Mucosa of descending colon (tissue), 3 donors: ENCODE data around the gene ENTREP3. TPM values are rescaled to one million over a fixed set of nuclear protein-coding genes. Genes with fewer than 3 reads are reported as not detected.
A peak's percentile ranks its signal among the peaks of the same experiment; 100 is the strongest.

Source experiments
- ATAC-seq: fragments of 200-7000 bp; cut with Tn5 transposase; one replicate; pipeline ENCODE4 v1.9.1; 2020; ENCODE audit warnings: mild to moderate bottlenecking, moderate library complexity
- DNase-seq, 3 donors: peaks; one replicate each; pipeline ENCODE4 v3.0.0-alpha.2; 2020
- H3K36me3 ChIP-seq: fragments of 200-600 bp; one replicate; pipeline ENCODE4 v1.8.0; 2021; ENCODE audit warnings: low read depth, mild to moderate bottlenecking
- H3K4me1 ChIP-seq: fragments of 200-600 bp; one replicate; pipeline ENCODE4 v1.8.0; 2021; ENCODE audit warnings: low read depth, mild to moderate bottlenecking
- H3K4me3 ChIP-seq: fragments of 200-600 bp; one replicate; pipeline ENCODE4 v1.8.0; 2021; ENCODE audit warnings: mild to moderate bottlenecking
- H3K9me3 ChIP-seq: fragments of 200-600 bp; one replicate; pipeline ENCODE4 v1.8.0; 2021; ENCODE audit warnings: mild to moderate bottlenecking
- intact Hi-C, 2 donors: fragments of 100-400 bp; cut with DNase I in 1 of 2; cut with micrococcal nuclease in 1 of 2; formaldehyde crosslinking; loops; one replicate each; pipeline versions ENCODE4 v1.11.0 to v1.11.1; 2022; cut with DNase I, micrococcal nuclease
- total RNA-seq, 3 donors: library from RNA; stranded (reverse); fragmentation: NEBNext Ultra II Directional in 2 of 3; extraction: Animal tissue kit (Norgen Biotek cat#: 25700) in 2 of 3; gene quantifications; one replicate each; pipeline versions ENCODE4 v1.2.1 to v1.2.4, GENCODE V29; 2021 to 2023
- TF ChIP-seq, protein P1 (sequence below): fragments of 200-600 bp; IDR thresholded peaks from one replicate; pipeline ENCODE4 v1.8.0; 2022; ENCODE audit warnings: antibody characterized with exemption, mild to moderate bottlenecking
- donor health status: DM: no; HTN: no; CAD: no; lungs with moderate emphysema.
- donor health status: DM: no; HTN: no; CAD: no.
- donor health status: DM: no; HTN: yes; CAD: no.

Gene ENTREP3
- total RNA-seq, 3 donors from 2014 or later = 16.9 to 42.6 (median 20.4) TPM

- peak; percentile 97 for ATAC-seq
- DNase-seq = peak; percentile 91 to 97 (median 94)
- peaks cover 5% of the 10 kb centered on the region for H3K36me3 ChIP-seq
- intact Hi-C loops = no loop called here
- H3K4me3 ChIP-seq = peak within 1 kb of the TSS; percentile 62
- TF ChIP-seq, protein P1, sequence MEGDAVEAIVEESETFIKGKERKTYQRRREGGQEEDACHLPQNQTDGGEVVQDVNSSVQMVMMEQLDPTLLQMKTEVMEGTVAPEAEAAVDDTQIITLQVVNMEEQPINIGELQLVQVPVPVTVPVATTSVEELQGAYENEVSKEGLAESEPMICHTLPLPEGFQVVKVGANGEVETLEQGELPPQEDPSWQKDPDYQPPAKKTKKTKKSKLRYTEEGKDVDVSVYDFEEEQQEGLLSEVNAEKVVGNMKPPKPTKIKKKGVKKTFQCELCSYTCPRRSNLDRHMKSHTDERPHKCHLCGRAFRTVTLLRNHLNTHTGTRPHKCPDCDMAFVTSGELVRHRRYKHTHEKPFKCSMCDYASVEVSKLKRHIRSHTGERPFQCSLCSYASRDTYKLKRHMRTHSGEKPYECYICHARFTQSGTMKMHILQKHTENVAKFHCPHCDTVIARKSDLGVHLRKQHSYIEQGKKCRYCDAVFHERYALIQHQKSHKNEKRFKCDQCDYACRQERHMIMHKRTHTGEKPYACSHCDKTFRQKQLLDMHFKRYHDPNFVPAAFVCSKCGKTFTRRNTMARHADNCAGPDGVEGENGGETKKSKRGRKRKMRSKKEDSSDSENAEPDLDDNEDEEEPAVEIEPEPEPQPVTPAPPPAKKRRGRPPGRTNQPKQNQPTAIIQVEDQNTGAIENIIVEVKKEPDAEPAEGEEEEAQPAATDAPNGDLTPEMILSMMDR = no peak
- H3K9me3 ChIP-seq = no peaks in the 10 kb centered on the region
- peaks cover 13% of the 10 kb centered on the region for H3K4me1 ChIP-seq
These were observed 6.8 kb upstream of the ENTREP3 start, which contains the start of gene SCAMP3 for GRCh38 chr1:155261852-155262673. TSS of gene SCAMP3 (minus strand) at chr1:155262360. CDS start at chr1:155262151, 209 bp downstream.

- TF ChIP-seq, protein P1 = no peak
- no peaks in the 10 kb centered on the region for H3K36me3 ChIP-seq
These were observed 6.2 kb upstream of the ENTREP3 start for GRCh38 chr1:155261493-155261851.

GRCh38 chr1:155260276-155260675, 5.0 kb upstream of the ENTREP3 start:
- TF ChIP-seq, protein P1 = no peak
- DNase-seq = peak in 1 of 3 donors; percentile 23
- intact Hi-C loops = no loop called here
- Histone ChIP-seq H3K36me3 (no peaks in the 10 kb centered on the region), H3K9me3 (no peaks in the 10 kb centered on the region), H3K4me3 (no peak overlapping the region), H3K4me1 (peaks cover 13% of the 10 kb centered on the region)
- no peak for ATAC-seq

More at GRCh38 chr1:155261493-155261851, 6.2 kb upstream of the ENTREP3 start:
- peak overlapping the region; percentile 62 for H3K4me3 ChIP-seq
- DNase-seq (peak in 1 of 3 donors; percentile 63), ATAC-seq (no peak)
- intact Hi-C loops = no loop called here
- no peaks in the 10 kb centered on the region for H3K9me3 ChIP-seq
- H3K4me1 ChIP-seq = peaks cover 13% of the 10 kb centered on the region

DNA sequence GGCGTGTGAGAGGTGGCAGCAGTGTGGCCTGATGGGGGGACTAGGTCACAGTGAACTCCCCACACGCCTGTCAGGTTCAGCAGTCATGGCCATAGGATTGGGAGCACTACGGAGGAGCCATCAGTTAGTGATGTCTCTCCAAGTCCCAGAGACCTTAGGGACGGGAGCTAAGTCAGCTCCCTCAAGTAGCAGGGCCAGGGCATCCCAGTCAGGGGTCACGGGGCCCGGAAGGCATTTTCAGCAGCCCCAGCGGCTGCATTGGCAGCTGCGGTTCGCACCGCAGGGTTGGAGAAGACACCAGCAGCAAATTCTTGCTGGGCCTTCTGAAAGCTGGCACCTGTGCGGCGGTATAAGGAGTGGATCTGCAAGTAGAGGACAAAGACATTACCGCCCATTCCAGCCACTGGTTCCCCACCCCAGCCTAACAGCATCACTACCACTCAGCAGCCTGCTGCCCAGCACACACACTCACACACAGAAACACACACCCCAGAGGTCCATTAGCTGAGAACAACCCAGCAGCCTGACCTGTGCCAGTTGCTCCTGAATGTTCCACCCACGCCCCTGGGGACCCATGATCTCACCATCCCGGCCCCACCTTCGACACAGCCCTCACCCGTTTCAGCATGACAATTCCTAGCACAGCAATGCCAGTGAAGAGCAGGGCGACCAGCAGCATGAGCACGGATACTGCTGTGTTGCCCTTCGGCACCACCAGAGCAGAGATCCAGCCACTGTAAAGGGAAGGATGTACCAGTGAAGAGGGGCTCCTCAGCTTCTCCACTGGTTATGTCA, 972 bp upstream of the ENTREP3 start:
- intact Hi-C loops = loop anchor here in 1 of 2 donors (10.0 kb wide), 1 partner anchor 69 kb away; the partner anchor contains the start of gene RUSC1
- ATAC-seq = no peak
- TF ChIP-seq, protein P1 = no peak
- no peaks in the 10 kb centered on the region for H3K36me3 ChIP-seq
- peaks cover 16% of the 10 kb centered on the region for H3K4me1 ChIP-seq
- no peaks in the 10 kb centered on the region for H3K9me3 ChIP-seq
- no peak for DNase-seq
- H3K4me3 ChIP-seq = peak overlapping the region; percentile 63

DNA sequence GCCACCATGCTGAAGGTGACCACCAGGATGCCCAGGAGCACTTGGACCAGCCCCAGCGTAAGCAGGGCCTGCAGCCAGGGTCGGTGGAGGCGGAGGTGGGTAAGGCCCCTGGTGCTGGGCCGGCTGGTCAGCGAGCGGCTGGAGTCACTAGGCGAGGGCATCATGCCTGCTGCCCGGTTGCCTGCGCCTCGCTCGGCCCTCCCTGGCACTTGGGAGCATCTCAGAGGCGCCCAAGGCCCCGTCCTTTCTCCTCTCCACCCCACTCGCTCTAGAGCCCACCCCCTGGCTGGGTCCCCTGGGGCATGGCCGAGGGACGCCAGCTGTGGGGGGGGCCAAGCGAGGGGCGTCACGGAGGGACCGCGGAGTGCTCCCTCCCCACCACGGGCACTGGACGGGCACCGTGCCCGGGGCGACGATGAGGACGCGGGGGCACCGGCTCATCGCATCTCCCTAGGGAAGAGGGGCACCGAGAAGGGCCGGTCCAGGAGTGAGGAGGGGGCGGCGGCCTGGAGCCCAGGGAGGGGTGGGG, 505 bp downstream of the ENTREP3 start:
- intact Hi-C loops = loop anchor here in 1 of 2 donors (10.0 kb wide), 1 partner anchor 70 kb away; the partner anchor contains the start of gene RUSC1

More for the DNA sequence above, 505 bp downstream of the ENTREP3 start:
- peak; percentile 23 to 71 (median 62) for DNase-seq
- Histone ChIP-seq H3K4me3 (peak overlapping the region; percentile 63), H3K9me3 (no peaks in the 10 kb centered on the region), H3K4me1 (peaks cover 10% of the 10 kb centered on the region), H3K36me3 (no peaks in the 10 kb centered on the region)
- peak; percentile 15 for ATAC-seq
- TF ChIP-seq, protein P1 = no peak
